HepG2 (cell line): ENCODE data around the gene NOP9. TPM values are rescaled to one million over a fixed set of nuclear protein-coding genes. Genes with fewer than 3 reads are reported as not detected.

Experiments
- ATAC-seq: fragments of 200-7000 bp; cut with Tn5 transposase; 3 replicates; pipeline ENCODE4 v1.9.1; 2020; ENCODE audit warnings: mild to moderate bottlenecking, moderate library complexity
- BruUV-seq: library from RNA; stranded (reverse); fragments of 400-500 nt; replicated peaks from 2 replicates; lab custom pipeline; 2021; lab: Mats Ljungman, UMichigan
- CTCF ChIA-PET: fragments of 300-600 bp; formaldehyde crosslinking; extraction: SDS; loops from one replicate; lab custom pipeline; 2021; ENCODE audit warnings: low total read pairs, inconsistent platforms, low intra/inter-chr PET ratio; lab: Yijun Ruan, JAX
- POLR2A ChIA-PET: fragments of 350-600 bp; sonication (Branson Sonifier 250); formaldehyde crosslinking; loops from one replicate; lab custom pipeline; 2020; ENCODE audit warnings: antibody characterized with exemption, inconsistent platforms; lab: Yijun Ruan, JAX
- DNase-seq: peaks from one replicate; pipeline ENCODE4 v3.0.0-alpha.2; 2015; ENCODE audit warnings: low spot score
- FAIRE-seq: peaks from 3 replicates; lab custom pipeline; 2011; peaks lifted over from hg19 to GRCh38; lab: Jason Lieb, UNC
- H2AFZ ChIP-seq: one replicate; pipeline ENCODE4 v1.6.1; 2011; ENCODE audit warnings: low read length, inconsistent platforms
- H3K27ac ChIP-seq: fragments of 300-600 bp; 3 replicates; pipeline ENCODE4 v1.8.0; 2011; ENCODE audit warnings: mixed run types, mild to moderate bottlenecking, mixed read lengths, low read length, inconsistent platforms; ENCODE audit not compliant: insufficient read depth; ENCODE audit errors: extremely low read length
- H3K27me3 ChIP-seq, 2 experiments: fragments of 200-600 bp in 1 of 2; 2 replicates in 1 of 2; 3 replicates in 1 of 2; pipeline versions ENCODE4 v1.6.0 to v1.8.0; 2011; ENCODE audit warnings: low read length in 2 of 2, mild to moderate bottlenecking in 2 of 2, moderate library complexity in 2 of 2, inconsistent platforms in 1 of 2; ENCODE audit not compliant: insufficient read depth in 2 of 2, control insufficient read depth in 1 of 2
- H3K36me3 ChIP-seq, 2 experiments: fragments of 200-600 bp in 1 of 2; replicated peaks in 1 of 2; 2 replicates in 1 of 2; 3 replicates in 1 of 2; pipeline versions ENCODE4 v1.5.1 to v1.8.0; 2011; ENCODE audit warnings: low read length in 2 of 2, inconsistent platforms in 1 of 2; ENCODE audit not compliant: insufficient read depth in 2 of 2, control insufficient read depth in 1 of 2
- H3K4me1 ChIP-seq: 2 replicates; pipeline ENCODE4 v1.5.1; 2012; ENCODE audit warnings: low read length, inconsistent platforms; ENCODE audit not compliant: insufficient read depth
- H3K4me2 ChIP-seq: 2 replicates; pipeline ENCODE4 v1.6.0; 2011; ENCODE audit warnings: low read depth, low read length, inconsistent platforms
- H3K4me3 ChIP-seq, 3 experiments: fragments of 200-600 bp in 1 of 3; sonication (generic), shearing (Covaris generic) in 1 of 3; replicated peaks in 1 of 3; 2 replicates each; pipeline ENCODE4 v1.5.1; 2011 to 2016; ENCODE audit warnings: low read length in 3 of 3, inconsistent platforms in 2 of 3, low read depth in 2 of 3, mild to moderate bottlenecking in 2 of 3, control low read depth in 1 of 3, mixed read lengths in 1 of 3; ENCODE audit not compliant: insufficient read depth in 1 of 3
- H3K79me2 ChIP-seq: one replicate; pipeline ENCODE4 v1.6.1; 2011; ENCODE audit warnings: low read length, inconsistent platforms; ENCODE audit not compliant: insufficient read depth
- H3K9ac ChIP-seq: 2 replicates; pipeline ENCODE4 v1.6.0; 2011; ENCODE audit warnings: mild to moderate bottlenecking, low read depth, low read length, inconsistent platforms; ENCODE audit not compliant: insufficient read depth
- H3K9me3 ChIP-seq: 2 replicates; pipeline ENCODE4 v1.5.1; 2012; ENCODE audit warnings: mild to moderate bottlenecking, low read length
- H4K20me1 ChIP-seq: 2 replicates; pipeline ENCODE4 v1.6.0; 2011; ENCODE audit warnings: inconsistent platforms, mild to moderate bottlenecking, low read length, moderate library complexity; ENCODE audit not compliant: insufficient read depth
- ESRRA ChIP-seq: sonication (generic); formaldehyde crosslinking; IDR thresholded peaks from 2 replicates; pipeline ENCODE4 v1.5.1; 2020; ENCODE audit warnings: mild to moderate bottlenecking, low read depth, missing genetic modification reagents
- NFKB2 ChIP-seq: sonication (generic); formaldehyde crosslinking; IDR thresholded peaks from 2 replicates; pipeline ENCODE4 v1.4.0; 2020; ENCODE audit warnings: missing genetic modification reagents, borderline replicate concordance
- PHF5A ChIP-seq: IDR thresholded peaks from one replicate; pipeline ENCODE4 v1.6.1; 2018; ENCODE audit warnings: low read depth, missing genetic modification reagents; ENCODE audit not compliant: unreplicated experiment
- POLR2AphosphoS5 ChIP-seq: IDR thresholded peaks from 2 replicates; pipeline ENCODE4 v1.6.1; 2012; ENCODE audit warnings: low read depth, low read length
- POLR2G ChIP-seq: fragments of 200-400 bp; formaldehyde crosslinking; IDR thresholded peaks from 2 replicates; pipeline ENCODE4 v1.6.1; 2018; ENCODE audit warnings: mild to moderate bottlenecking, low read depth, low read length, moderate library complexity
- RBFOX2 ChIP-seq: fragments of 200-400 bp; formaldehyde crosslinking; IDR thresholded peaks from 2 replicates; pipeline ENCODE4 v1.6.1; 2017; ENCODE audit warnings: low read depth, mild to moderate bottlenecking, low read length
- ZNF225 ChIP-seq: sonication (generic); formaldehyde crosslinking; IDR thresholded peaks from 2 replicates; pipeline ENCODE4 v1.4.0; 2020; ENCODE audit warnings: mild to moderate bottlenecking, missing genetic modification reagents
- WGBS: methylation state at CpG from one replicate; pipeline ENCODE4 v1.1.6; 2017; ENCODE audit warnings: low lambda C conversion rate; 5-methylcytosine and 5-hydroxymethylcytosine counted together
- in situ Hi-C: cut with HindIII; loops from 2 replicates; pipeline ENCODE4 v1.10.0; 2017; ENCODE audit warnings: low pct_unique_long_range_greater_than_20kb; ENCODE audit not compliant: extremely low pct_ligation_motif_present
- intact Hi-C: fragments of 100-400 bp; cut with micrococcal nuclease; formaldehyde crosslinking; loops from one replicate; pipeline ENCODE4 v1.10.0; 2022; ENCODE audit not compliant: unreplicated experiment
- polyA plus RNA-seq, 8 experiments: library from polyadenylated mRNA; depleted of rRNA in 3 of 8; stranded (reverse) in 7 of 8; unstranded in 1 of 8; fragments of >200 nt; fragmentation: Illumina TruSeq in 4 of 8; extraction: Trizol in 4 of 8; gene quantifications; 2 replicates each; pipeline versions ENCODE4 v1.2.1 to v1.2.3, GENCODE V29; 2011 to 2016; ENCODE audit warnings: low read depth in 4 of 8, missing spikeins in 1 of 8, mixed read lengths in 1 of 8; ENCODE audit not compliant: insufficient read depth in 1 of 8
- total RNA-seq, 5 experiments: library from RNA; depleted of rRNA; stranded (reverse); fragments of >200 nt; fragmentation: Illumina TruSeq; extraction: Trizol; gene quantifications; 2 replicates each; pipeline ENCODE4 v1.2.3, GENCODE V29; 2016; ENCODE audit warnings: low read depth in 1 of 5

The NOP9 gene
- total and polyA plus RNA-seq, 2 of the 13 experiments (the other 11 are each of a cell fraction or from before 2014, with no cell fraction given), result 24.5 to 61.6 TPM

DNA sequence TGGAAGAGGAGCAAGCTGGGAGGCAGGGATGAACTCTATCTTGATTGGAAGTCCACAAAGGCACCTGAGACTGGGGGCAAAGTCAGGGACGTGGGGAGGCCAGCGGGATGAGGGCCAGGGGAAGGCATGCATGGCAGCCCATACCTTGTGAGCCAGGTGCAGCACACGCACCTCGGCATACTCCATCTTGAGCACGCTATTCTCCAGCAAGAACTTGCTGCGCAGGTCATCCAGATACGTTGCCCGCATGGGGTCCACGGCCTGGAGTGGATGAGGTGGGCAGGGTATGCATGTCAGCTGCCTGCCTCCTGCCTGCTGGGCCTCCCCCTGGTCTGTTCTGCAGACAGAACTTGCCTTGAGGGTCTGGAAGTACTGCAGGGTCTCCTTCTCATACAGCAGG is 32.1 kb upstream of the NOP9 start:
- TF ChIP-seq ZNF225 (CRISPR knock-in tag), result no peak; the same call in 1 of the 2 replicates
- TF ChIP-seq RBFOX2, result 0 out of 2 replicates have a peak, but pooled peaks have one; percentile 35
- no peak for TF ChIP-seq POLR2AphosphoS5

DNA sequence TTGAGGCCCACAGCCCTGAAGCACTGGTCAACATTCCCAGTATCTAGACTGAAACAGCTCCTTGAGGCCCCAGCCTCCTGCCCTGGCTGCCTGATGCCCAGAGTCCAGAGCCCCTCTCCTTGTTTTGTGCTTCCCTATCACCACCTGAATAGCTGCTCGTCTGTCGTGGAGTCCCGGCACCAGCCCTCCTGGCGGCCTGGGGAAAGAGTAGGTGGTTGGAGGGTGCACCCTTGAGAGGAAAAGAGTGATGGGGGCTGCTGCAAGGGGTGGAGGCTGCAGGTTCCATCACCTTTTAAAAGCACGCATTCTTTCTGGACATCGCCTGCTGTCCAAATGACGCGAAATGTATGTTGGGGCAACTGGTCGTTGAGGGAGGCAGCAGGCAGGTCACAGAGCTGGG is 31.4 kb upstream of the NOP9 start:
- ChIA-PET CTCF (no interaction called here), POLR2A (interaction anchor here (0.6 to 16.5 kb wide), 4 partner anchors 12 to 174 kb away, joined by 3 to 435 read pairs (median 148); partner anchors contain the start of genes TGM1 and TINF2)
- H3K79me2 ChIP-seq, result peaks cover 4% of the 10 kb centered on the region
- in situ Hi-C loops (no loop called here), intact Hi-C loops (no loop called here)
- H3K4me2 ChIP-seq, result no peak overlapping the region
- FAIRE-seq (no peak), DNase-seq (no peak), ATAC-seq (no peak)
- no peaks in the 10 kb centered on the region for H4K20me1 ChIP-seq
- BruUV-seq, result no TSS peak
- no peak overlapping the region for H3K27ac ChIP-seq
- 0 out of 2 replicates have a peak, but pooled peaks have one; percentile 6 for TF ChIP-seq NFKB2
- TF ChIP-seq ESRRA (CRISPR knock-in tag), result no peak
- no peak for TF ChIP-seq PHF5A (CRISPR knock-in tag)
- peak; percentile 26; the same call in 1 of the 2 replicates for TF ChIP-seq POLR2G
- 95% methylated on average over 9 of the region's 9 CpGs for WGBS
- no peaks in the 10 kb centered on the region; a peak in 1 of 5 replicates for H3K27me3 ChIP-seq
- peaks cover 19 to 38% of the 10 kb centered on the region in 2 experiments; a peak in 4 of 5 replicates for H3K36me3 ChIP-seq
- H3K9me3 ChIP-seq, result no peaks in the 10 kb centered on the region
- no peak overlapping the region for H3K9ac ChIP-seq
- no peak overlapping the region for H3K4me3 ChIP-seq
- peaks cover 22% of the 10 kb centered on the region for H3K4me1 ChIP-seq
- H2AFZ ChIP-seq, result no peak overlapping the region

More for the DNA sequence above, 32.1 kb upstream of the NOP9 start:
- no TSS peak for BruUV-seq
- no peak for FAIRE-seq
- H2AFZ ChIP-seq, result no peak overlapping the region
- no peaks in the 10 kb centered on the region for H4K20me1 ChIP-seq
- POLR2A ChIA-PET, result interaction anchor here (6.1 to 16.5 kb wide), 2 partner anchors 11 to 27 kb away, joined by 254 to 435 read pairs; partner anchors contain the start of genes TGM1 and TINF2
- no peaks in the 10 kb centered on the region for H3K9me3 ChIP-seq
- H3K4me1 ChIP-seq, result peaks cover 18% of the 10 kb centered on the region
- no peak overlapping the region for H3K27ac ChIP-seq
- ATAC-seq, result no peak
- H3K4me3 ChIP-seq, result no peak overlapping the region
- WGBS, result 94% methylated on average over 9 of the region's 9 CpGs
- in situ Hi-C loops, result no loop called here
- H3K4me2 ChIP-seq, result no peak overlapping the region
- H3K79me2 ChIP-seq, result peaks cover 4% of the 10 kb centered on the region
- H3K9ac ChIP-seq, result no peak overlapping the region
- no peaks in the 10 kb centered on the region; a peak in 1 of 5 replicates for H3K27me3 ChIP-seq
- DNase-seq, result no peak
- CTCF ChIA-PET, result no interaction called here
- intact Hi-C loops, result no loop called here
- peaks cover 19 to 38% of the 10 kb centered on the region in 2 experiments; a peak in 4 of 5 replicates for H3K36me3 ChIP-seq
